Retinal pigment epithelial cell (primary cell): ENCODE results near the gene PILRB.

Source experiments
- DNase-seq: peaks from one replicate; pipeline ENCODE4 v3.0.0-alpha.2; 2010; ENCODE audit warnings: low read depth
- H3K4me3 ChIP-seq: 2 replicates; pipeline ENCODE4 v1.5.1; 2011; ENCODE audit warnings: mild to moderate bottlenecking, low read length, control low read depth, moderate library complexity
- CTCF ChIP-seq: conservative IDR thresholded peaks from 2 replicates; pipeline ENCODE4 v1.5.1; 2011; ENCODE audit warnings: low read depth, low read length, control low read depth, inconsistent platforms

PILRB gene

DNA sequence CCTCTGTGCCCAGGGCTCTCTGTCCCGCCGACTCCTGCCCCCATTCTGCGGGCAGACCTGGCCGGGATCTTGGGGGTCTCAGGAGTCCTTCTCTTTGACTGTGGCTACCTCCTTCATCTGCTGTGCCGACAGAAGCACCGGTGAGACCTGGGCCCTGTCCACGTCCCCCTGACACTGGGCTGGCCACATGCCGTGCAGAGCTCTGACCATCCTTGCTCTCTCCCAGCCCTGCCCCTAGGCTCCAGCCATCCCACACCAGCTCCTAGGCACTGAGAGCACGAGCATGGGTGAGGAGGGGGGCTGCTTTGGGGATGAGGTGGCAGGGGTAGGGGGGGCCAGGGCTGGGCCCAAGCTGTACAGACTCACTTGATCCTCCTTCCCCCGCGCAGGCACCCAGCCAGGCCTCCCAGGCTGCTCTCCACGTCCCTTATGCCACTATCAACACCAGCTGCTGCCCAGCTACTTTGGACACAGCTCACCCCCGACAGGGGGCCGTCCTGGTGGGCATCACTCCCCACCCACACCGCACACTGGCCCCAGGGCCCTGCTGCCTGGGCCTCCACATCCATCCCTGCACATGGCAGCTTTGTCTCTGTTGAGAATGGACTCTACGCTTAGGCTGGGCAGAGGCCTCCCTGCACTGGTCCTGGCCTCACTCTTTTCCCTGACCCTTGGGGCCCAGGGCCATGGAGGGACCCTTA is 4.8 kb upstream of the PILRB start:
- no peak for DNase-seq
- H3K4me3 ChIP-seq: no peak overlapping the region
- no peak for TF ChIP-seq CTCF

- TF ChIP-seq CTCF: no peak
- DNase-seq: no peak
- no peak overlapping the region for H3K4me3 ChIP-seq
These were observed 4.1 kb upstream of the PILRB start for GRCh38 chr7:100353685-100354330.

DNA sequence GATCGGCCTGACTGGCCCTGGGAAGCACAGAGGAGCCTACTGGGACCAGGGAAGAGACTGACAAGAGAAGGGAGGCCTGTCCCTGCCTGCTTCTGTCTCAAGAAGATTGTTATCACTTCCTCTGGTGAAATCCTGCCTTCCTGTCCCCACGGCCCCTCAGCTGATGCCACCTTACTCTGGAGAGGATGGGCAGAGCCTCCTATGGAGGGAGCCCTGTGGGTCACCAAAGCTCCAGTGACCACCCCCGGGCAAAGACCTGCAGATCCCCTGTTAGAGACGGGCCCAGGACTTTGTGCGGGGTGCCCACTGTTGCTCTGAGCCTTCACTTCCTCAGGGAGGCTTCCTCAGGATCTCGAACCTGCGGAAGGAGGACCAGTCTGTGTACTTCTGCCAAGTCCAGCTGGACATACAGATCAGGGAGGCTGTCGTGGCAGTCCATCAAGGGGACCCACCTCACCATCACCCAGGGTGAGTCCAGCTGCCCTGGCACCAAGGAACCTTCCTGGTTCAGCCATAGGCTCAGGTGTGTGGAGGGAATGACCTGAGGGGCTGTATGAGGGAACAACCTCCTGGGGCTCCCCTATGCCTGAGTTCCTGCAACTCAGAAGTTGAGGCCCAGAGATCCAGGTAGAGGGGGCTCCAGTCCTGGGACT is 1.4 kb upstream of the PILRB start:
- TF ChIP-seq CTCF: no peak
- no peak overlapping the region for H3K4me3 ChIP-seq
- no peak for DNase-seq

DNA sequence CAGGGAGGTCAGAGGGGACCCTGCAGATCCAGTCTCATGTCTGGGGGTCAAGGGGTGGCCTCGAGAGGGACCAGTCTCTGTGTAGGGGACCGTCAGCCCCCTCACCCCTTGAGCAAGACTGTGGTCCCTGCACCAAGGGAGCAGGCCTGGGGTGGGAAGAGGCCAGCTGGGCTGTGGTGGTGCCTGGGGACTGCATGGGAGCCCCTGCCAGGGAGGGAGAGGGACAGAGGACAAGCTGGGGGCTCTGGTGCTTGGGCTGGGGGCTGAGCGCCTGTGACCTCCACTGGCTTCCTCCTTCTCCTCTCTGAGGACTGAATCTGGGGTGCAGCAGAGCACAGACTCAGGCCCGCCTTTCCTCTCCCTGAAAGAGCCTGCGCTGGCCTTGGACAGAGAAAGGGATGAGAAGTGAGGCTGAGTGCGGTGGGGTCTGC is 771 bp upstream of the PILRB start:
- TF ChIP-seq CTCF: no peak
- no peak overlapping the region for H3K4me3 ChIP-seq
- no peak for DNase-seq

DNA sequence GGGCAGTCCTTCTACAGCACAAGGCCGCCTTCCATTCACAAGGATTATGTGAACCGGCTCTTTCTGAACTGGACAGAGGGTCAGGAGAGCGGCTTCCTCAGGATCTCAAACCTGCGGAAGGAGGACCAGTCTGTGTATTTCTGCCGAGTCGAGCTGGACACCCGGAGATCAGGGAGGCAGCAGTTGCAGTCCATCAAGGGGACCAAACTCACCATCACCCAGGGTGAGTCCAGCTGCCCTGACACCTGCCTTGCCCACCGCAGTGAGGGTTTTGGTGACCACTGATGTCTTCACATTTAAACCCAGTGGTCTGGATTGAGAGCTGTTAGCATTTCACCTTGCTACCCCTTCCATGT is 918 bp downstream of the PILRB start:
- DNase-seq: no peak
- no peak overlapping the region for H3K4me3 ChIP-seq
- no peak for TF ChIP-seq CTCF

GRCh38 chr7:100360135-100360854 is 2.4 kb downstream of the PILRB start:
- TF ChIP-seq CTCF: no peak
- DNase-seq: no peak
- no peak overlapping the region for H3K4me3 ChIP-seq
